ENCODE measurements around the gene SLC9A6.

The SLC9A6 gene

DNA sequence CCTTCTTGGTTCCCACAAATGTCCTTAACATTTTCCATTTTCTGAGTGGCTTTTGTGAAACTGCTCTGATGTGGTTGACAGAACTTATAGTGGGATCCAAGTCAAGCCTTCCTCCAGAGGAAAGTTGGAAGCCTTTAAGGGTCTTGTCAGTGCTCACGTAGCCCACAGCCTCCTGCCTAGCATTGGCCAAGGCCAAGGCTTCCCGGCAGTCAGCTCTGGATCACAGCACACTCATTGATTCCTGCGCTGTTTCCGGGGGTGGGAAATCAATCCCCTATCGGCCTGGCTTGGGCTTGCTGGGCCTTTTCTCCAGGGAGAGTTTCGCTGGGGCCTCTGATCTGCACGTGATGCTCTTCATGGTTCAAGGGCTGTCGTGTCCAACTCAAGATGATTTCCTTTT, 76.1 kb downstream of the SLC9A6 start:
- no peak overlapping the region for H3K4me3 ChIP-seq (ENCODE audit: low read depth, low read length)
- TF ChIP-seq, protein P1, sequence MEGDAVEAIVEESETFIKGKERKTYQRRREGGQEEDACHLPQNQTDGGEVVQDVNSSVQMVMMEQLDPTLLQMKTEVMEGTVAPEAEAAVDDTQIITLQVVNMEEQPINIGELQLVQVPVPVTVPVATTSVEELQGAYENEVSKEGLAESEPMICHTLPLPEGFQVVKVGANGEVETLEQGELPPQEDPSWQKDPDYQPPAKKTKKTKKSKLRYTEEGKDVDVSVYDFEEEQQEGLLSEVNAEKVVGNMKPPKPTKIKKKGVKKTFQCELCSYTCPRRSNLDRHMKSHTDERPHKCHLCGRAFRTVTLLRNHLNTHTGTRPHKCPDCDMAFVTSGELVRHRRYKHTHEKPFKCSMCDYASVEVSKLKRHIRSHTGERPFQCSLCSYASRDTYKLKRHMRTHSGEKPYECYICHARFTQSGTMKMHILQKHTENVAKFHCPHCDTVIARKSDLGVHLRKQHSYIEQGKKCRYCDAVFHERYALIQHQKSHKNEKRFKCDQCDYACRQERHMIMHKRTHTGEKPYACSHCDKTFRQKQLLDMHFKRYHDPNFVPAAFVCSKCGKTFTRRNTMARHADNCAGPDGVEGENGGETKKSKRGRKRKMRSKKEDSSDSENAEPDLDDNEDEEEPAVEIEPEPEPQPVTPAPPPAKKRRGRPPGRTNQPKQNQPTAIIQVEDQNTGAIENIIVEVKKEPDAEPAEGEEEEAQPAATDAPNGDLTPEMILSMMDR (IDR thresholded peaks at IDR 0.05; ENCODE audit: borderline replicate concordance, insufficient read depth, low read depth, low read length) = no peak

DNA sequence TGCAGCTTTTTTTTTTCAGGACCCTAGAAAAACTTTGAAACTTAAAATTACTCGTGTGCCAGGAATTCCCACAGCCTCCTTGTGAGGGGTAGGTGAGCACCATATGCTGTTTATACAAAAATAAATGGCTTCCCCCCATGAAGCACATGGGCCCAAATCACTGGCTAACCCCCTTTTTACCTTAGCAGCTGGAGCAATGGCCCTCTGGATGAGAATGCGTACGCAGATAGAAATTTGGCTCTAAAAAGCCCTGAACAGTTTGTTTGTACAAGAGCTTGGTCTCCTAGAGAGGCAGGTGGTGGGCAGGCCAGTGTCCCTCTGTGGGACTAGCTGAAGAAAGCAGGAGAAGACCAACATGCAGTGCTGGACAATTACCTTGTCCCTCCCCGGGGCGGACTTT, 76.5 kb downstream of the SLC9A6 start:
- TF ChIP-seq, protein P1 (IDR thresholded peaks at IDR 0.05; ENCODE audit: borderline replicate concordance, insufficient read depth, low read depth, low read length) = no peak
- H3K4me3 ChIP-seq (ENCODE audit: low read depth, low read length) = no peak overlapping the region

DNA sequence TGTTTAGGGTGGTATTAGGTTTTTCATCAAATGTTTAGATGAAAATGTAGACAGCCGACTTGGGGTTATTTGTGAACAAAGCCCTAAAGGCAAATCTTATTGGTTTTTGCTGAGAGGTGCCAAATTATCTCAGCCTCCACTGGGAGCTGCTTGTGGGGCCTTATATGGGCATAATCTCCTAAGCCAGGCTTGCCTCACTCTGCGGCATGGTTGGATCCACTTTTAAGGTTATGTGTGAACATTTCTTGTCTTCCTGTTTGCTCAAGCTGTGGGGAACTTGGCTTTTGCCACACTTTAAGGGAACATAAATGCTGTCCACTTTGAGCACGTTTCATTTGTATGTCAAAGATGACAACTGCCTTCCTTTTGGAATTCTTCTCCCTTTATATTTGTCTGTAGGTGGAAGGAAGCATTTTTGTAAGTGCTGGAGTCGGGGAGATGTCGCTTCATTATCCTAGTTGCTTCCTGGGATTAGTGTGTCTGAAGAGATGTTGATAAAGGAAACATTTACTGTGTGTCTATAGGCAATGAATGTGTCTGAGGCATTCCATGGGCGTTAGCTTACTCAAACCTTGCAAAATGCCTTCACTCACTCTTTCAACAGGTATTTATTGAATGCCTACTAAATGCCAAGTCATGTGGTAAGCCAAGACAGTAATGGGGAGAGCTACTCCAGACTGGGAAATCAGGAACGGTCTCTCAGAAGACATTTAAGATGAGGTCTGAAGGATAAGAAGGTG, 78.3 kb downstream of the SLC9A6 start:
- H3K4me3 ChIP-seq (ENCODE audit: low read depth, low read length) = no peak overlapping the region
- TF ChIP-seq, protein P1 (IDR thresholded peaks at IDR 0.05; ENCODE audit: borderline replicate concordance, insufficient read depth, low read depth, low read length) = no peak

DNA sequence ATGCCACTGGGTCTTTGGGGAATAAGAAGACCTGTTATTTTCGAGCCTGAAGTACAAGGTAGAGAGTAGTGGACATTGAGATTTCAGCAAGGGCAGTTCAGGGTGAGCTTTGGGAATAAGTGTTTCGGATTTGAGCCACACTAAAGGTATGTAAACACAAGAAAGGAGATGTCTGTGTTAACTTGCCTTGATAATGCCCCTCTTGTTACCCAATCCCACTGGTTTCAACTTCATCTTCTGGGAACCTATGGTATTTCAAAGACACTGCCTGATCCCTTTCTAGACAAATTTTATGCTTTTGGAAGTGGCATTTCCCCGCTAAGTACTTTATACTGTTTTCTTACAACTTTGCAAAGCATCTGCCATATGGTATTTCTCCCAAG, 79.4 kb downstream of the SLC9A6 start:
- TF ChIP-seq, protein P1 (IDR thresholded peaks at IDR 0.05; ENCODE audit: borderline replicate concordance, insufficient read depth, low read depth, low read length) = no peak
- no peak overlapping the region for H3K4me3 ChIP-seq (ENCODE audit: low read depth, low read length)

DNA sequence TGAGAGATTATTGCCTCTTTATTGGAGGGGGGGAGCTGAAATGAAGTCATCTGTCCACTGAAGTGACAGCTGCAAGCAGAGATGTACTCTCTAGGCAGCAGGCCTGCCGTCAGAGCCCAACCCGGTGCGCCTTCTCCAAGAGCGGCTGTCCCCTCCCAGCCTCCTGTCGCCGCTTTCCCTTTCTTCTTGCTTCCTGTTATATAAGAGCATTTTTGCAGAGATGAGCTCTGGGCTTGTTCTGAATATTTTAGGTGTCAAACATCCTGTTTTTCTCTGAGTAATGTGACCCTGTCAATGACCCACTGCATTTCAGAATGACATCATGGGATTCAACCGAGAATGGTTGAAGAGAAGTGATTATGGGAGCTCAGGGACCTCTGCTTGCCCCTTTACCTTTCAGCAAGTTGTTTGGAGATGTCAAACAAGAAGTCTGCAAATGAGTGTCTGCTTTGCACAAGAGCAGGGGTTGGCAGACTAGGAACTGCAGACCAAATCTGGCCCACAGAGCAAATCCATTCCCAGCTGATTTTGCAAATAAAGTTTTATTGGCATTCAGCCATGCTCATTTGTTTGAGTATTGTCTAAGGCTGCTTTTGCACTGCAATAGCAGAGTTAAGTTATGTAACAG, 79.9 kb downstream of the SLC9A6 start:
- H3K4me3 ChIP-seq (ENCODE audit: low read depth, low read length) = no peak overlapping the region
- TF ChIP-seq, protein P1 (IDR thresholded peaks at IDR 0.05; ENCODE audit: borderline replicate concordance, insufficient read depth, low read depth, low read length) = no peak

DNA sequence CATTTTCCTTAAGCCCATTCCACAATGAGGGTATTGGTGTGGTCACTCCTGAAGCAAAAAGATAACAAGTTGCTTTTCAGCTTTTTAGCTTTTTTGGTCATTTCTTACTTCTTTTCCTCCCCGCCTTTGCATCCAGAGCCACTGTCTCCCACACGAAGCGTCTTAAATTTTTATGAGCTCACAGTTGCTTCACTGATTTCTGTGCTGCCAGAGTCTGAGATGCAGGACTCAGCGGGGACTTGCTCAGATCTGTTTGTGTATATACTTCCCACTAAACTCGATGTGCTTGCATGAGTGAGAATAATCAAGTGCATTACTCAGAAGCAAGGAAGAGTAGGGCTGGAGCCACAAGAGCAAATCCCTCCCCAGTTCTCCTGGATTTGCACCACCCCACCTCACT, 81.9 kb downstream of the SLC9A6 start:
- TF ChIP-seq, protein P1 (IDR thresholded peaks at IDR 0.05; ENCODE audit: borderline replicate concordance, insufficient read depth, low read depth, low read length) = no peak
- no peak overlapping the region for H3K4me3 ChIP-seq (ENCODE audit: low read depth, low read length)

DNA sequence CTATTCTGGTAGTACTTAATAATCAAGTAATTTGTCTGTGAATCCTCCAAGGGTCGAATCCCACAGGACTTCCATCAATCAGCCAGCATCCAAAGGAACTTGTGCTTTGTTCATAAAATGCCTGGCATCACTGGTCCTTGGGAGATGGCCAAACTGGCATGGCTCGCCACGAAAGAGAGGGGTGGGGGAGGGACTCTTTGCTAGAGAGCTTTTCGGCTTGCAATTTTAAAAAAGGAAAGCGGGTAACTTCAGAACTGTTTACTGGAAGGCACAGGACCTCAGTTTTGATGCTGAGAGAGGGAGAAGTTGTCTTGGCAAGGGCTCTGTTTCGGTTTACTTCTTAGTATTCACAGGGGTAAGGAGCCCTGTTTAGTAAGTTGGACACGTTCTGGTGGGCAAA, 82.7 kb downstream of the SLC9A6 start:
- TF ChIP-seq, protein P1 (IDR thresholded peaks at IDR 0.05; ENCODE audit: borderline replicate concordance, insufficient read depth, low read depth, low read length) = no peak
- no peak overlapping the region for H3K4me3 ChIP-seq (ENCODE audit: low read depth, low read length)

Measured in GM12875 (cell line).